RWPE1 (cell line): ENCODE results near the gene CAMK2D.

Experiments
- CTCF ChIA-PET: fragments of 350-600 bp; sonication (Branson Sonifier 250); formaldehyde crosslinking; extraction: SDS; loops from one replicate; lab custom pipeline; 2021; lab: Yijun Ruan, JAX
- POLR2A ChIA-PET: fragments of 400-600 bp; formaldehyde crosslinking; extraction: SDS; loops from one replicate; lab custom pipeline; 2020; ENCODE audit warnings: antibody characterized with exemption; ENCODE audit not compliant: low non-redundant PET; lab: Yijun Ruan, JAX
- DNase-seq: peaks from one replicate; pipeline ENCODE4 v3.0.0; 2012; ENCODE audit warnings: low spot score
- H3K27ac ChIP-seq: fragments of 450-650 bp; 2 replicates; pipeline ENCODE4 v1.5.1; 2017
- CTCF ChIP-seq: fragments of 450-650 bp; conservative IDR thresholded peaks from 2 replicates; pipeline ENCODE4 v1.5.1; 2017; ENCODE audit warnings: low read depth, mild to moderate bottlenecking

Gene CAMK2D

GRCh38 chr4:113750734-113751133, 10.8 kb downstream of the CAMK2D start:
- POLR2A ChIA-PET = no interaction called here
- no peak for TF ChIP-seq CTCF
- CTCF ChIA-PET = no interaction called here
- no peak for DNase-seq
- H3K27ac ChIP-seq = no peak overlapping the region

- no peak for TF ChIP-seq CTCF
- ChIA-PET POLR2A (no interaction called here), CTCF (no interaction called here)
- H3K27ac ChIP-seq = no peak overlapping the region
- no peak for DNase-seq
These were observed 11.2 kb downstream of the CAMK2D start for GRCh38 chr4:113750296-113750695.

GRCh38 chr4:113749178-113749577, 12.4 kb downstream of the CAMK2D start:
- CTCF ChIA-PET = interaction anchor here (0.6 to 0.7 kb wide), 2 partner anchors 100 to 405 kb away, joined by 3 to 5 read pairs; no protein-coding TSS in a partner anchor
- TF ChIP-seq CTCF = no peak
- POLR2A ChIA-PET = no interaction called here

GRCh38 chr4:113747949-113748348, 13.6 kb downstream of the CAMK2D start:
- H3K27ac ChIP-seq = no peak overlapping the region
- DNase-seq = no peak
- ChIA-PET POLR2A (no interaction called here), CTCF (no interaction called here)
- TF ChIP-seq CTCF = no peak

More at GRCh38 chr4:113749178-113749577, 12.4 kb downstream of the CAMK2D start:
- DNase-seq = no peak
- H3K27ac ChIP-seq = no peak overlapping the region

GRCh38 chr4:113745711-113746110, 15.8 kb downstream of the CAMK2D start:
- no peak overlapping the region for H3K27ac ChIP-seq
- ChIA-PET CTCF (no interaction called here), POLR2A (no interaction called here)
- no peak for DNase-seq
- no peak for TF ChIP-seq CTCF

- ChIA-PET CTCF (no interaction called here), POLR2A (no interaction called here)
- TF ChIP-seq CTCF = no peak
- no peak for DNase-seq
- no peak overlapping the region for H3K27ac ChIP-seq
These were observed 16.8 kb downstream of the CAMK2D start for GRCh38 chr4:113744667-113745240.
